Activated CD4-positive, alpha-beta memory T cell treated with anti-CD3 and anti-CD28 coated beads, Interleukin-2, amount 10 ng/mL, durations not matched to agents 7 days and 5 days (primary cell): Measurements from ENCODE around the gene RORC. TPM values are rescaled to one million over a fixed set of nuclear protein-coding genes. Genes with fewer than 3 reads are reported as not detected.
"Not testable (repeated sequence)": the region's sequence is repeated elsewhere in the genome, so short reads cannot be mapped to it uniquely, and the experiment has no call there.

Source experiments
- CTCF ChIA-PET: fragments of 350-600 bp; sonication (Branson Sonifier 250); formaldehyde crosslinking; loops from one replicate; lab custom pipeline; 2021; ENCODE audit warnings: antibody characterized with exemption, inconsistent platforms; lab: Charles Lee
- POLR2A ChIA-PET: fragments of 350-600 bp; sonication (Branson Sonifier 250); formaldehyde crosslinking; loops from one replicate; lab custom pipeline; 2021; ENCODE audit warnings: antibody characterized with exemption; lab: Charles Lee
- DNase-seq: peaks from one replicate; pipeline ENCODE4 v3.0.0-alpha.2; 2020
- H3K27ac Mint-ChIP-seq: one replicate; pipeline ENCODE4 v1.8.0; 2021; ENCODE audit warnings: mild to moderate bottlenecking, mixed read lengths
- H3K27me3 Mint-ChIP-seq: one replicate; pipeline ENCODE4 v1.8.0; 2021; ENCODE audit warnings: mixed read lengths
- H3K36me3 Mint-ChIP-seq: one replicate; pipeline ENCODE4 v1.8.0; 2021; ENCODE audit warnings: low read depth, mixed read lengths
- H3K4me1 Mint-ChIP-seq: one replicate; pipeline ENCODE4 v1.8.0; 2021; ENCODE audit warnings: mixed read lengths
- H3K4me3 Mint-ChIP-seq: one replicate; pipeline ENCODE4 v1.8.0; 2021; ENCODE audit warnings: mild to moderate bottlenecking, mixed read lengths
- H3K9me3 Mint-ChIP-seq: one replicate; pipeline ENCODE4 v1.8.0; 2021; ENCODE audit warnings: mixed read lengths
- total RNA-seq, 2 experiments: library from RNA; stranded (reverse); gene quantifications; one replicate each; pipeline ENCODE4 v1.2.3, GENCODE V29; 2021

RORC gene
- total RNA-seq, 2 experiments from 2014 or later = 25.4 to 25.8 TPM

DNA sequence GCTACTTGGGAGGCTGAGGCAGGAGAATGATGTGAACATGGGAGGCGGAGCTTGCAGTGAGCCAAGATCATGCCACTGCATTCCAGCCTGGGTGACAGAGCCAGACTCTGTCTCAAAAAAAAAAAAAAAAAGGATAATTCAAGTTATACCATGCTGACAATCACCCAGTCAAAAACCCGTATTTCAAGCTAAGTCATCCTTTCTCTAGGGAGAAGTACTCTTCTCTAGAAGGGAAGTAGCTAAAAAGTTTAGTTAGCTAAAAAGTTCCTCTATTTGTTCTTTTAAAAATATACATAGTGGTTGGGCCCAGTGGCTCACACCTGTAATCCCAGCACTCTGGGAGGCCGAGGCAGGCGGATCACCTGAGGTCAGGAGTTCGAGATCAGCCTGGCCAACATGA lies 50.9 kb downstream of the RORC start:
- H3K9me3 Mint-ChIP-seq, H3K4me1 Mint-ChIP-seq, POLR2A ChIA-PET, H3K27me3 Mint-ChIP-seq, H3K4me3 Mint-ChIP-seq, DNase-seq, H3K27ac Mint-ChIP-seq: not testable (repeated sequence)
- peaks cover 29% of the 10 kb centered on the region for H3K36me3 Mint-ChIP-seq
- CTCF ChIA-PET = interaction anchor here (1.3 to 1.4 kb wide), 2 partner anchors 9 to 49 kb away, joined by 3 to 4 read pairs; partner anchors contain the start of gene TDRKH

- no peaks in the 10 kb centered on the region for H3K27me3 Mint-ChIP-seq
- POLR2A ChIA-PET = no interaction called here
- no peak overlapping the region for H3K27ac Mint-ChIP-seq
- no peak for DNase-seq
- no peaks in the 10 kb centered on the region for H3K9me3 Mint-ChIP-seq
- H3K4me3 Mint-ChIP-seq = no peak overlapping the region
- peaks cover 34% of the 10 kb centered on the region for H3K36me3 Mint-ChIP-seq
- no peaks in the 10 kb centered on the region for H3K4me1 Mint-ChIP-seq
- CTCF ChIA-PET = interaction anchor here (1.3 to 1.4 kb wide), 3 partner anchors 10 to 50 kb away, joined by 3 to 4 read pairs (median 3); partner anchors contain the start of genes MRPL9 and TDRKH
Measured at GRCh38 chr1:151779852-151780251, 51.8 kb downstream of the RORC start.

DNA sequence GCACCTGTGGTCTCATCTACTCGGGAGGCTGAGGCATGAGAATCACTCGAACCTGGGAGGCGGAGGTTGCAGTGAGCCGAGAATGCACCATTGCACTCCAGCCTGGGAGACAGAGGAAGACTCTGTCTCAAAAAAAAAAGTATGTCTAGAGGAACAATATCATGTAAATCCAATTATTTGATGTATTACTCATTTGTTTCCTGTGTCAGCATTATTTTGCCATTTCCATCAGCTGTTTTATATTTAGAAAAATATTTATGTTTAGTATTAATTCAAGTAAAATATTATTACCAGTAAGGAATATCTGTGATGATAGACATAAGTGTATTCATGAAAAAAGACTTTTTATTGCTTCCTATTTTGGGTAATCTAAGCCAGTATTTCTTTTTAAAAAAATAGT lies 54.3 kb downstream of the RORC start:
- no peaks in the 10 kb centered on the region for H3K9me3 Mint-ChIP-seq
- H3K36me3 Mint-ChIP-seq = peaks cover 34% of the 10 kb centered on the region
- POLR2A ChIA-PET = interaction anchor here (2.1 kb wide), 1 partner anchor 14 kb away, joined by 9 read pairs; the partner anchor contains the start of gene MRPL9
- no peaks in the 10 kb centered on the region for H3K27me3 Mint-ChIP-seq
- H3K4me3 Mint-ChIP-seq = no peak overlapping the region
- no peak overlapping the region for H3K27ac Mint-ChIP-seq
- H3K4me1 Mint-ChIP-seq = no peaks in the 10 kb centered on the region
- no peak for DNase-seq
- CTCF ChIA-PET = interaction anchor here (1.8 kb wide), 1 partner anchor 12 kb away, joined by 6 read pairs; the partner anchor contains the start of gene TDRKH

- DNase-seq = no peak
- Mint-ChIP-seq H3K36me3 (peaks cover 34% of the 10 kb centered on the region), H3K27me3 (no peaks in the 10 kb centered on the region), H3K4me1 (no peaks in the 10 kb centered on the region), H3K4me3 (no peak overlapping the region), H3K27ac (no peak overlapping the region), H3K9me3 (no peaks in the 10 kb centered on the region)
- ChIA-PET CTCF (interaction anchor here (0.6 to 1.8 kb wide), 2 partner anchors 13 to 300 kb away, joined by 3 to 6 read pairs; partner anchors contain the start of gene TDRKH), POLR2A (interaction anchor here (2.1 kb wide), 1 partner anchor 13 kb away, joined by 9 read pairs; the partner anchor contains the start of gene MRPL9)
Measured at GRCh38 chr1:151776665-151777062, 54.9 kb downstream of the RORC start.

DNA sequence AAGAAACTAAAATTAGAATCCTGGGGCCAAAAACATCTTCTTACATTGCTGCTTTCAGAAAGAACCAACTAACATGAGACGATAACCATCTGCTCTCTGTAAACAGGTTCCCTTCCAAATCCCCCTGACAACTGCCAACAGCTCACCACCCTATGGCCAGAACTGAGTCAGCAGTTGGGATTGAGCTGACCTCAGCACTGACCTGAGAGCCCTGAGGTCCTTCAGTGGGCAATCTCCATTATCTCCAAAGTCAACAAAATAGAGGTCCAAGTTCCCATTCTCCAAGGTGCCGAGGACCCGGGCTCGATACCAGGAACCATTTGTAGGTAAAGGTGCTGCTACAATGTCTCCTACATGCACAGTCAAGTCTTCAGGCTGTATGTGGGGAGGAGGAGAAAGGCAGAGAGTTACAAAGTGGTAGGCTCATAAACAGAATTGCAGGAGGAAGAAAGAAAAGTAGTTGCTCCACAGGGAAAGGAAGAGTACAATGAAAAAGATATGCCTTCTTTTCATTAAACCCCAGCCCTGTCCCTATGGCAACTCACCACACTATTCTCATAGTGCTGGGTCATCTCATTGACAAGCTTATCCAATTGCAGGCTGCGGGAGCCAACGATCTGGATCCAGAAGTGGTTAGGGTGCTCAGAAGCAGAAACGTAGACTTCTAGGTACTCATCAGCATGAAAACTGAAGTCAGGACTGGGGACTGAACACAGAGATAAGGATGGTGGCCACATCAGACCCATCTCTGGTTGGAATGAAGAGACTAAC lies 55.5 kb downstream of the RORC start:
- H3K4me1 Mint-ChIP-seq = no peaks in the 10 kb centered on the region
- H3K36me3 Mint-ChIP-seq = peaks cover 29% of the 10 kb centered on the region
- H3K27me3 Mint-ChIP-seq = no peaks in the 10 kb centered on the region
- POLR2A ChIA-PET = interaction anchor here (1.0 to 2.1 kb wide), 3 partner anchors 13 to 14 kb away, joined by 3 to 10 read pairs (median 9); partner anchors contain the start of gene MRPL9
- CTCF ChIA-PET = interaction anchor here (0.6 to 1.8 kb wide), 3 partner anchors 14 to 301 kb away, joined by 3 to 6 read pairs (median 3); partner anchors contain the start of gene TDRKH
- no peak overlapping the region for H3K4me3 Mint-ChIP-seq
- no peak overlapping the region for H3K27ac Mint-ChIP-seq
- no peak for DNase-seq
- H3K9me3 Mint-ChIP-seq = no peaks in the 10 kb centered on the region

DNA sequence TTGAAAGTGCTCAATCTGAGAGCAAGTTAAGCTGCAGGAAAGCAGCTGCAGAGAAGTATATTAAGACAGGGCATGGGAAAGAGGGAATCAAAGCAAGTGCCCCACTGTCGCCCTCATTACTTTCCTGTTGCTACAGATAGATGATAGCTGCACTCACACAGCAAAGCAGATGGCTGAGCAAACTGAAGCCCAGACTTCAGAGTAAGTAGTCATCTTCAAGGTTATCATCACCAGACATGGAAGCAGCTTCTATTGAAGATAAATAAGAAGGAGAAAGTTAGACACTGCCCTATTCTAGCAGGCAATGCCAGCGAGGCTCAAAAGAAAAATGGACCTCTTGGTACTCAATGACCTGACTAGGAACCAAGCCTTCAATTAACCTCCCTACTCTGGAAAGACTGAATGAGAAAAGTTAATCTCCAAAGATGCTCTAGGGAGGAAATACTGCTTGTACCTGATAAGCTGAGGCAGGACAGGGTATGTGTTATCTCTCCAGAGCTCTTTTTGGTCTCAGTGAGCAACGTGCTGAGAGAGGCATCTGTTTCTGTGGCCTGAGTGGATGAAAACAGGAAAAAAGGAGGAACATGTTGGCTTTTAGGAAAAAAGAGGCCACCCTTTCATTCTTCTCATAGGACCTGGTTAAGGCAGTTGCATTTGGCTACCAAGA lies 57.2 kb downstream of the RORC start:
- ChIA-PET CTCF (interaction anchor here (0.6 to 1.3 kb wide), 3 partner anchors 14 to 435 kb away, joined by 3 read pairs; no protein-coding TSS in a partner anchor), POLR2A (interaction anchor here (1.5 to 2.0 kb wide), 2 partner anchors 11 to 41 kb away, joined by 3 to 10 read pairs; partner anchors contain the start of gene MRPL9)

DNA sequence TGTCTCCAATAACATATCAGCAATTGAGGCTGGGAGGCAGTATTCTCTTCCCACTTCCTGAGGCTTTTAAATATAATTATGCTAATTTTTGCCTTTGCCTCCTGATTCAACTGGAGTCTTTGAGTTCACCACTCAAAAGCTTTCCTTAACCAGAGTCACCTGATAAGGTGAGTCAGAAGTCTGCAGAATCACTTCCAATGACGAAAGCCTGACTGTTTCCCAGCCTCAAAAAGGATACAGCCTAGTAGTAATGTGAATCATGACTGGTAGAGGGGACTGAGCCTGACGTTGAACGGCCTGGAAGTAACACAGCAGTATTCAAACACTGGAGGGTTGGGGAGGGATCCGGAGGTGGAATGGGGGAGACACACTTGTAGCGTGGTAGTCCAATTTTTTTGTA lies 57.9 kb downstream of the RORC start:
- Mint-ChIP-seq H3K27me3 (no peaks in the 10 kb centered on the region), H3K9me3 (no peaks in the 10 kb centered on the region), H3K4me3 (no peak overlapping the region), H3K4me1 (peaks cover 1% of the 10 kb centered on the region), H3K36me3 (peaks cover 23% of the 10 kb centered on the region), H3K27ac (no peak overlapping the region)
- ChIA-PET POLR2A (interaction anchor here (2.0 kb wide), 1 partner anchor 10 kb away, joined by 9 to 10 read pairs; the partner anchor contains the start of gene MRPL9), CTCF (interaction anchor here (0.6 kb wide), 1 partner anchor 434 kb away, joined by 3 read pairs; no protein-coding TSS in a partner anchor)
- no peak for DNase-seq

More for the DNA sequence above, 57.2 kb downstream of the RORC start:
- no peak overlapping the region for H3K4me3 Mint-ChIP-seq
- H3K36me3 Mint-ChIP-seq = peaks cover 29% of the 10 kb centered on the region
- no peak overlapping the region for H3K27ac Mint-ChIP-seq
- H3K4me1 Mint-ChIP-seq = no peaks in the 10 kb centered on the region
- no peaks in the 10 kb centered on the region for H3K27me3 Mint-ChIP-seq
- DNase-seq = no peak
- no peaks in the 10 kb centered on the region for H3K9me3 Mint-ChIP-seq

DNA sequence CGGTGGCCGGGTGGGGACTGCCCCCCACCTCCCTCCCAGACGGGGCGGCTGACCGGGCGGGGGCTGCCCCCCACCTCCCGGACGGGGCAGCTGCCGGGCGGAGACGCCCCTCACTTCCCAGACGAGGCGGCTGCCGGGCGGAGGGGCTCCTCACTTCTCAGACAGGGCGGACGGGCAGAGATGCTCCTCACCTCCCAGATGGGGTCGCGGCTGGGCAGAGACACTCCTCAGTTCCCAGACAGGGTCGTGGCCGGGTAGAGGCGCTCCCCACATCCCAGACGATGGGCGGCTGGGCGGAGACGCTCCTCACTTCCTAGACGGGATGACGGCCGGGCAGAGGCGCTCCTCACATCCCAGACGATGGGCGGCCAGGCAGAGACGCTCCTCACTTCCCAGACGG lies 62.3 kb downstream of the RORC start:
- H3K9me3 Mint-ChIP-seq, CTCF ChIA-PET: not testable (repeated sequence)

GRCh38 chr1:151768351-151769066 lies 63.1 kb downstream of the RORC start:
- not testable (repeated sequence) for H3K27me3 Mint-ChIP-seq, H3K36me3 Mint-ChIP-seq, H3K9me3 Mint-ChIP-seq, H3K4me3 Mint-ChIP-seq, H3K27ac Mint-ChIP-seq, DNase-seq
- CTCF ChIA-PET = interaction anchor here (0.7 kb wide), 1 partner anchor 229 kb away, joined by 3 read pairs; no protein-coding TSS in a partner anchor
- H3K4me1 Mint-ChIP-seq = peaks cover 26% of the 10 kb centered on the region
- POLR2A ChIA-PET = interaction anchor here (1.6 kb wide), 1 partner anchor 70 kb away, joined by 3 read pairs; no protein-coding TSS in a partner anchor

More for the DNA sequence above, 62.3 kb downstream of the RORC start:
- POLR2A ChIA-PET, H3K27me3 Mint-ChIP-seq, H3K36me3 Mint-ChIP-seq, DNase-seq, H3K4me3 Mint-ChIP-seq, H3K27ac Mint-ChIP-seq: not testable (repeated sequence)
- H3K4me1 Mint-ChIP-seq = peaks cover 20% of the 10 kb centered on the region

GRCh38 chr1:151763990-151764389 lies 67.6 kb downstream of the RORC start:
- Mint-ChIP-seq H3K36me3 (peaks cover 29% of the 10 kb centered on the region), H3K4me3 (peak overlapping the region; percentile 77), H3K27ac (peak overlapping the region; percentile 79), H3K9me3 (no peaks in the 10 kb centered on the region), H3K4me1 (peaks cover 49% of the 10 kb centered on the region), H3K27me3 (no peaks in the 10 kb centered on the region)
- DNase-seq = no peak
- ChIA-PET POLR2A (interaction anchor here (0.9 to 1.9 kb wide), 25 partner anchors 9 to 565 kb away, joined by 3 to 16 read pairs (median 5); partner anchors contain the start of genes C2CD4D, PSMB4, RIIAD1 and TDRKH), CTCF (interaction anchor here (1.1 to 1.8 kb wide), 5 partner anchors 9 to 77 kb away, joined by 3 to 12 read pairs (median 4); no protein-coding TSS in a partner anchor)

DNA sequence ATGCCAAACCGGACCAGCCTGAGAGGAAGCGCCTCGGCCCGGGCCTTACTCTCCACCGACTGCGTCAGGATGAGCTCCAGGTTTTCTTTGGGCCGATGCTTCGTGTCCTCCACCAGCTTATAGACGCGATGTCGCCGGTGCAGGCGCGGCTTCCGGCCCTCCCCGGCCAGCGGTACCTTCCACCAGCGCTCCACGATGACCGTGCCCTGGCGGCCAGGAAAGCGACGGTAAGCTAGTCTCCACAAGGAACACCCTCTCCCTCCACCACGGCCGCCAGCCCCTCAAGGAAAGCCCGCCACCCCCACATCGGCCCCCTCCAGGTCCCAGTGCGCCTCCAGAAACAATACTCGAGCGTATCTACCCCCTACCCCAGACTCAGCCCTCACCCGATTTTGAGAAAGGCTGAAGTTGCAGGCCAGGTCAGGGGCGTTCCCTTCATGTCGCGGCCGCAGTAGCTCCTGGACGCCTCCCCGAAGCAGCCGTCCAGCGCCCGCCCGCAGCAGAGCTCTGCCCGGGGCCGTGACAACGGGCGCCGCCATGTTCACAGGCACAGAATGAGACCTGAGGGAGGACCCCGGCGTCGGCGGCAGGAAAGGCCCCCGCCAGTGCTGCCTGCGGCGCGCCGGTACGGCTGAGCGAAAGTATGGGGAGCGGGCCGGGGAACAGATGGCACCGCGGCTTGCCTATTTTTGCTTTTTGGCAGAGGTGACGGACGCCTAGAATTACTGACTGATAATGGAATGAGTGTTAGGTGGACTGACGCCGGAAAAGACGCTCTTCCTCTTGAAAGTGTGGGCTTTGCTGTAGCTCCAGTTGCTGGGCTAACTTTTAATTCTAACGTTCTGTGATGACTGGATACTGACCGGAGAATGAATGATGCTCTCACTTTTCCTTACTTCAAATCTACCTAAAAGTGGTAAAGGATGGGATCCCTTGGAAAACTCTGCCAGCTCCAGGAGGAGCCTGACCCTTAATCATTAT lies 68.4 kb downstream of the RORC start, which contains the start of gene MRPL9:
Gene MRPL9, minus strand, starts transcription at position 556 of the 981 bp plus-strand sequence. Its CDS starts 17 bp downstream, at position 539.
- H3K27me3 Mint-ChIP-seq = no peaks in the 10 kb centered on the region
- H3K4me3 Mint-ChIP-seq = peak within 1 kb of the TSS; percentile 77
- DNase-seq = peak; percentile 89
- H3K9me3 Mint-ChIP-seq = no peaks in the 10 kb centered on the region
- H3K36me3 Mint-ChIP-seq = peaks cover 33% of the 10 kb centered on the region
- ChIA-PET CTCF (interaction anchor here (0.7 to 1.8 kb wide), 8 partner anchors 9 to 77 kb away, joined by 3 to 12 read pairs (median 4); no protein-coding TSS in a partner anchor), POLR2A (interaction anchor here (0.6 to 1.9 kb wide), 35 partner anchors 8 to 564 kb away, joined by 3 to 16 read pairs (median 4); partner anchors contain the start of genes C2CD4D, POGZ, PSMB4 and RIIAD1)
- peak within 1 kb of the TSS; percentile 79 for H3K27ac Mint-ChIP-seq
- H3K4me1 Mint-ChIP-seq = peaks cover 43% of the 10 kb centered on the region
